Activated T-helper 1 cell treated with Interleukin-2 at 50 U/mL for 16 hours (primary cell): Measurements from ENCODE around the gene MYO5C.

Experiments used
- DNase-seq: peaks from one replicate; pipeline ENCODE4 v3.0.0-alpha.2; 2020; ENCODE audit warnings: low read depth

MYO5C gene

GRCh38 chr15:52278636-52279367 is 16.8 kb downstream of the MYO5C start:
- DNase-seq: no peak

GRCh38 chr15:52278135-52278534 is 17.5 kb downstream of the MYO5C start:
- DNase-seq: no peak

- no peak for DNase-seq
These were observed 18.0 kb downstream of the MYO5C start for GRCh38 chr15:52277575-52277974.

GRCh38 chr15:52276256-52276770 is 19.3 kb downstream of the MYO5C start:
- no peak for DNase-seq

- no peak for DNase-seq
These were observed 31.9 kb downstream of the MYO5C start for GRCh38 chr15:52263563-52264282.

GRCh38 chr15:52262364-52262763 is 33.2 kb downstream of the MYO5C start:
- no peak for DNase-seq

- DNase-seq: peak; percentile 7
These were observed 33.9 kb downstream of the MYO5C start for GRCh38 chr15:52261498-52262242.

GRCh38 chr15:52261026-52261425 is 34.6 kb downstream of the MYO5C start:
- no peak for DNase-seq

GRCh38 chr15:52259503-52259902 is 36.1 kb downstream of the MYO5C start:
- DNase-seq: no peak

GRCh38 chr15:52258461-52258860 is 37.1 kb downstream of the MYO5C start:
- DNase-seq: no peak

GRCh38 chr15:52257734-52258062 is 37.9 kb downstream of the MYO5C start:
- DNase-seq: no peak

GRCh38 chr15:52256930-52257733 is 38.5 kb downstream of the MYO5C start:
- DNase-seq: no peak

- peak; percentile 56 for DNase-seq
These were observed 39.2 kb downstream of the MYO5C start for GRCh38 chr15:52256366-52256765.

- DNase-seq: no peak
These were observed 39.7 kb downstream of the MYO5C start for GRCh38 chr15:52255935-52256334.

- no peak for DNase-seq
These were observed 40.6 kb downstream of the MYO5C start for GRCh38 chr15:52255008-52255407.

- DNase-seq: no peak
These were observed 41.2 kb downstream of the MYO5C start for GRCh38 chr15:52254391-52254790.

- DNase-seq: no peak
These were observed 42.8 kb downstream of the MYO5C start for GRCh38 chr15:52252781-52253180.

GRCh38 chr15:52251144-52251860 is 44.3 kb downstream of the MYO5C start:
- no peak for DNase-seq

- no peak for DNase-seq
These were observed 48.1 kb downstream of the MYO5C start for GRCh38 chr15:52247461-52247860.

- DNase-seq: no peak
These were observed 48.7 kb downstream of the MYO5C start for GRCh38 chr15:52246686-52247431.
